K562 (cell line): ENCODE measurements around the gene SUCO. TPM values are rescaled to one million over a fixed set of nuclear protein-coding genes. Genes with fewer than 3 reads are reported as not detected.

ENCODE experiments used
- ATAC-seq: fragments of 200-7000 bp; cut with Tn5 transposase; 3 replicates; pipeline ENCODE4 v1.9.1; 2020; ENCODE audit warnings: moderate library complexity
- BruUV-seq: library from RNA; stranded (reverse); fragments of 400-500 nt; replicated peaks from 2 replicates; lab custom pipeline; 2021; lab: Mats Ljungman, UMichigan
- CTCF ChIA-PET: fragments of 300-600 bp; formaldehyde crosslinking; extraction: SDS; loops from one replicate; lab custom pipeline; 2021; ENCODE audit warnings: low intra/inter-chr PET ratio; lab: Yijun Ruan, JAX
- POLR2A ChIA-PET: fragments of 300-600, 350-650 bp; sonication (Branson Sonifier 250); formaldehyde crosslinking; extraction: SDS; loops from one replicate; lab custom pipeline; 2021; ENCODE audit warnings: antibody characterized with exemption, inconsistent platforms; lab: Yijun Ruan, JAX
- DNase-seq, 4 experiments: peaks; one replicate each; pipeline versions ENCODE4 v3.0.0 to v3.0.0-alpha.2; 2011 to 2018; ENCODE audit warnings: low spot score in 3 of 4, mixed read lengths in 3 of 4; ENCODE audit errors: extremely low read depth in 1 of 4
- FAIRE-seq: peaks from 2 replicates; lab custom pipeline; 2011; peaks lifted over from hg19 to GRCh38; lab: Jason Lieb, UNC
- H2AFZ ChIP-seq: 2 replicates; pipeline ENCODE4 v1.6.0; 2011; ENCODE audit warnings: low read depth, low read length, control low read depth, inconsistent platforms
- H3K27ac ChIP-seq: fragments of 200-600 bp; 3 replicates; pipeline ENCODE4 v1.8.0; 2011; ENCODE audit warnings: low read depth, mild to moderate bottlenecking, control low read depth, inconsistent platforms, low read length, moderate library complexity, mixed read lengths; ENCODE audit errors: extremely low read depth
- H3K27me3 ChIP-seq, 2 experiments: fragments of 300-600 bp in 1 of 2; 2 replicates in 1 of 2; 3 replicates in 1 of 2; pipeline versions ENCODE4 v1.6.0 to v1.8.0; 2011; ENCODE audit warnings: inconsistent platforms in 2 of 2, low read length in 2 of 2, mild to moderate bottlenecking in 1 of 2, mixed read lengths in 1 of 2, moderate library complexity in 1 of 2; ENCODE audit not compliant: control insufficient read depth in 2 of 2, insufficient read depth in 2 of 2
- H3K36me3 ChIP-seq: fragments of 300-600 bp; 3 replicates; pipeline ENCODE4 v1.8.0; 2011; ENCODE audit warnings: mild to moderate bottlenecking, low read length, inconsistent platforms; ENCODE audit not compliant: control insufficient read depth, insufficient read depth
- H3K4me1 ChIP-seq, 2 experiments: fragments of 200-600 bp in 1 of 2; replicated peaks in 1 of 2; 2 replicates in 1 of 2; 3 replicates in 1 of 2; pipeline versions ENCODE4 v1.5.1 to v1.8.0; 2011; ENCODE audit warnings: inconsistent platforms in 2 of 2, low read length in 2 of 2, mild to moderate bottlenecking in 1 of 2, mixed read lengths in 1 of 2, moderate library complexity in 1 of 2; ENCODE audit not compliant: control insufficient read depth in 2 of 2, insufficient read depth in 2 of 2
- H3K4me2 ChIP-seq: 2 replicates; pipeline ENCODE4 v1.6.1; 2011; ENCODE audit warnings: low read length, control low read depth, inconsistent platforms, mixed read lengths; ENCODE audit not compliant: insufficient read depth
- H3K4me3 ChIP-seq: fragments of 200-600 bp; sonication (generic), shearing (Covaris generic); 2 replicates; pipeline ENCODE4 v1.5.1; 2016; ENCODE audit warnings: control low read depth, inconsistent platforms
- H3K79me2 ChIP-seq: fragments of 200-600 bp; 3 replicates; pipeline ENCODE4 v1.8.0; 2011; ENCODE audit warnings: low read length, inconsistent platforms; ENCODE audit not compliant: control insufficient read depth, insufficient read depth
- H3K9ac ChIP-seq, 2 experiments: 2 replicates each; pipeline versions ENCODE4 v1.6.0 to v1.6.1; 2011; ENCODE audit warnings: low read depth in 2 of 2, low read length in 2 of 2, control low read depth in 1 of 2, inconsistent platforms in 1 of 2, mild to moderate bottlenecking in 1 of 2, mixed read lengths in 1 of 2; ENCODE audit not compliant: insufficient read depth in 1 of 2
- H3K9me1 ChIP-seq: one replicate; pipeline ENCODE4 v1.6.0; 2011; ENCODE audit warnings: inconsistent platforms, mild to moderate bottlenecking, low read length, moderate library complexity; ENCODE audit not compliant: control insufficient read depth, insufficient read depth
- H3K9me3 ChIP-seq: replicated peaks from 2 replicates; pipeline ENCODE4 v1.5.1; 2011; ENCODE audit warnings: low read depth, low read length, inconsistent platforms; ENCODE audit not compliant: control insufficient read depth, insufficient read depth
- H4K20me1 ChIP-seq: replicated peaks from 2 replicates; pipeline ENCODE4 v1.6.1; 2011; ENCODE audit warnings: low read length, inconsistent platforms, mixed read lengths; ENCODE audit not compliant: control insufficient read depth, insufficient read depth
- ARHGAP35 ChIP-seq: fragments of 450-650 bp; IDR thresholded peaks from 2 replicates; pipeline ENCODE4 v1.6.1; 2018; ENCODE audit not compliant: partially characterized antibody
- ASH1L ChIP-seq: fragments of 450-650 bp; IDR thresholded peaks from 2 replicates; pipeline ENCODE4 v1.6.1; 2018; ENCODE audit warnings: borderline replicate concordance, mild to moderate bottlenecking, low read depth; ENCODE audit not compliant: partially characterized antibody
- CBFA2T3 ChIP-seq: fragments of 450-650 bp; IDR thresholded peaks from 2 replicates; pipeline ENCODE4 v1.6.1; 2017
- HES1 ChIP-seq: fragments of 450-650 bp; IDR thresholded peaks from 2 replicates; pipeline ENCODE4 v1.6.1; 2016; ENCODE audit warnings: low read depth, mild to moderate bottlenecking, moderate library complexity
- HIVEP1 ChIP-seq: fragments of 250-450 bp; sonication (Bioruptor Pico); IDR thresholded peaks from 2 replicates; pipeline ENCODE4 v1.4.0; 2020; ENCODE audit warnings: mild to moderate bottlenecking
- HMGXB4 ChIP-seq: sonication (generic); formaldehyde crosslinking; IDR thresholded peaks from 2 replicates; pipeline ENCODE4 v1.8.1; 2023; ENCODE audit warnings: mild to moderate bottlenecking, missing genetic modification reagents
- LEF1 ChIP-seq: fragments of 450-650 bp; IDR thresholded peaks from 2 replicates; pipeline ENCODE4 v1.6.1; 2016; ENCODE audit warnings: mild to moderate bottlenecking
- MECOM ChIP-seq: fragments of 250-450 bp; sonication (Bioruptor Pico); IDR thresholded peaks from 2 replicates; pipeline ENCODE4 v1.8.0; 2022; ENCODE audit warnings: inconsistent platforms
- MYNN ChIP-seq, 2 experiments: sonication (generic); formaldehyde crosslinking in 1 of 2; IDR thresholded peaks; 2 replicates each; pipeline versions ENCODE4 v1.5.0 to v1.6.1; 2016 to 2020; ENCODE audit warnings: antibody characterized with exemption in 1 of 2, missing genetic modification reagents in 1 of 2
- NR2C1 ChIP-seq, 2 experiments: fragments of 450-650 bp; IDR thresholded peaks; 2 replicates each; pipeline ENCODE4 v1.6.1; 2017; ENCODE audit warnings: mild to moderate bottlenecking in 2 of 2, antibody characterized with exemption in 1 of 2, inconsistent platforms in 1 of 2, missing compliant biosample characterization in 1 of 2, missing genetic modification characterization in 1 of 2
- SREBF1 ChIP-seq: fragments of 150-350 bp; IDR thresholded peaks from 2 replicates; pipeline ENCODE4 v1.6.1; 2014; ENCODE audit warnings: antibody characterized with exemption, low read depth, low read length, borderline replicate concordance
- THRAP3 ChIP-seq: fragments of 450-650 bp; IDR thresholded peaks from 2 replicates; pipeline ENCODE4 v1.6.1; 2016; ENCODE audit warnings: mild to moderate bottlenecking, inconsistent platforms, borderline replicate concordance
- ZBTB2 ChIP-seq: fragments of 450-650 bp; IDR thresholded peaks from 2 replicates; pipeline ENCODE4 v1.6.1; 2016; ENCODE audit warnings: antibody characterized with exemption
- ZNF592 ChIP-seq: fragments of 450-650 bp; IDR thresholded peaks from 2 replicates; pipeline ENCODE4 v1.6.1; 2017; ENCODE audit warnings: antibody characterized with exemption, mild to moderate bottlenecking
- ZNF766 ChIP-seq: fragments of 200-800 bp; sonication (Bioruptor generic); conservative IDR thresholded peaks from 2 replicates; pipeline ENCODE4 v1.6.1; 2016; ENCODE audit warnings: missing genetic modification characterization, missing compliant biosample characterization
- ZSCAN32 ChIP-seq: fragments of 450-650 bp; formaldehyde crosslinking; IDR thresholded peaks from 2 replicates; pipeline ENCODE4 v1.4.0; 2020; ENCODE audit warnings: mild to moderate bottlenecking, moderate library complexity
- WGBS: fragments of 100-300 bp; shearing (Covaris generic); methylation state at CpG from one replicate; pipeline ENCODE4 v1.1.6; 2016; ENCODE audit warnings: low coverage, mixed read lengths; ENCODE audit not compliant: insufficient coverage; ENCODE audit errors: missing lambda C conversion rate; 5-methylcytosine and 5-hydroxymethylcytosine counted together
- in situ Hi-C: fragments of 300-500 bp; cut with MboI; formaldehyde crosslinking; loops from 4 replicates; pipeline ENCODE4 v1.15.0; 2018; ENCODE audit warnings: inconsistent platforms, mixed read lengths
- intact Hi-C: fragments of 100-400 bp; cut with micrococcal nuclease; formaldehyde crosslinking; loops from 2 replicates; pipeline ENCODE4 v1.14.2; 2022
- polyA plus RNA-seq, 8 experiments: library from polyadenylated mRNA; depleted of rRNA in 4 of 8; stranded (reverse) in 5 of 8; unstranded in 3 of 8; fragments of >200 nt; fragmentation: Nextera tagmentation in 2 of 8; fragmentation: Illumina TruSeq in 1 of 8; extraction: Ambion mirVana in 2 of 8; extraction: Trizol in 1 of 8; gene quantifications; 2 replicates each; pipeline versions ENCODE4 v1.2.1 to v1.2.3, GENCODE V29; 2011 to 2014; ENCODE audit warnings: inconsistent platforms in 1 of 8, missing spikeins in 1 of 8
- total RNA-seq, 7 experiments: library from RNA; depleted of rRNA in 6 of 7; stranded (reverse); fragments of >200 nt in 6 of 7; fragmentation: Illumina TruSeq in 2 of 7; extraction: Trizol in 2 of 7; gene quantifications; 2 replicates each; pipeline versions ENCODE4 v1.2.1 to v1.2.3, GENCODE V29; 2011 to 2021; ENCODE audit warnings: low replicate concordance in 1 of 7

SUCO gene
- total and polyA plus RNA-seq, 9 of the 15 experiments (the other 6 are each of a cell fraction or from before 2014, with no cell fraction given) = 2.5 to 20.6 (median 14.3) TPM

- Histone ChIP-seq H3K36me3 (no peaks in the 10 kb centered on the region), H3K27me3 (no peaks in the 10 kb centered on the region), H3K9me3 (no peaks in the 10 kb centered on the region), H3K9me1 (no peaks in the 10 kb centered on the region), H3K4me1 (no peaks in the 10 kb centered on the region; a peak in 1 of 5 replicates), H3K9ac (no peak overlapping the region), H2AFZ (no peak overlapping the region), H3K79me2 (no peaks in the 10 kb centered on the region), H3K4me2 (no peak overlapping the region), H3K27ac (no peak overlapping the region), H3K4me3 (no peak overlapping the region), H4K20me1 (no peaks in the 10 kb centered on the region)
- FAIRE-seq (no peak), ATAC-seq (no peak), DNase-seq (no peak)
- intact Hi-C loops = no loop called here
- CTCF ChIA-PET = no interaction called here
- POLR2A ChIA-PET = interaction anchor here (0.6 to 2.1 kb wide), 2 partner anchors 9 to 10 kb away, joined by 3 to 7 read pairs; no protein-coding TSS in a partner anchor
- in situ Hi-C loops = loop anchor here (10.0 kb wide), 1 partner anchor 416 kb away; no protein-coding TSS in a partner anchor
- BruUV-seq = no TSS peak
- WGBS = 4% methylated on average over 3 of the region's 3 CpGs
- TF ChIP-seq HIVEP1 (CRISPR knock-in tag) (no peak), CBFA2T3 (no peak), ZNF592 (peak; percentile 86), ZBTB2 (no peak), MECOM (CRISPR knock-in tag) (peak; percentile 59; the same call in 1 of the 2 replicates), MYNN (IDR thresholded peaks at IDR 0.05) (no peak), MYNN (CRISPR knock-in tag; IDR thresholded peaks at IDR 0.05) (no peak), HES1 (no peak), ZNF766 (no peak), LEF1 (no peak), SREBF1 (no peak), ARHGAP35 (no peak), THRAP3 (no peak), HMGXB4 (CRISPR knock-in tag) (no peak), ZSCAN32 (CRISPR knock-in tag) (no peak), NR2C1 (IDR thresholded peaks at IDR 0.05) (no peak), NR2C1 (tag; IDR thresholded peaks at IDR 0.05) (peak; percentile 69), ASH1L (no peak)
These were observed 97.9 kb downstream of the SUCO start for GRCh38 chr1:172630868-172631267.
